ENCODE measurements around the gene ZNF33A. TPM values are rescaled to one million over a fixed set of nuclear protein-coding genes. Genes with fewer than 3 reads are reported as not detected.
A peak's percentile ranks its signal among the peaks of the same experiment; 100 is the strongest.
"Not testable (repeated sequence)": the region's sequence is repeated elsewhere in the genome, so short reads cannot be mapped to it uniquely, and the experiment has no call there.

Gene ZNF33A
- total and polyA plus RNA-seq, 9 donors = 10.4 to 21.7 (median 14.8) TPM

GRCh38 chr10:38093318-38093717, 82.8 kb downstream of the ZNF33A start:
- H3K9me3 ChIP-seq (replicated peaks; ENCODE audit: control insufficient read depth, low read depth, low read length); H3K4me1 ChIP-seq (ENCODE audit: control insufficient read depth, insufficient read depth, low read length); H3K27ac ChIP-seq (ENCODE audit: low read length); DNase-seq; H3K27me3 ChIP-seq (ENCODE audit: control insufficient read depth, insufficient read depth, low read length): not testable (repeated sequence)
- 89% methylated on average over 7 of the region's 15 CpGs for WGBS (ENCODE audit: insufficient coverage)
- Histone ChIP-seq H3K36me3 (ENCODE audit: control insufficient read depth, insufficient read depth, low read length) (peaks cover 21% of the 10 kb centered on the region), H3K4me3 (ENCODE audit: low read length) (peak overlapping the region; percentile 87)

GRCh38 chr10:38093816-38094157, 83.3 kb downstream of the ZNF33A start:
- Histone ChIP-seq H3K4me3 (ENCODE audit: low read length) (peak overlapping the region; percentile 87), H3K4me1 (ENCODE audit: control insufficient read depth, insufficient read depth, low read length) (peaks cover 9% of the 10 kb centered on the region), H3K36me3 (ENCODE audit: control insufficient read depth, insufficient read depth, low read length) (peaks cover 21% of the 10 kb centered on the region), H3K9me3 (replicated peaks; ENCODE audit: control insufficient read depth, low read depth, low read length) (no peaks in the 10 kb centered on the region), H3K27ac (ENCODE audit: low read length) (no peak overlapping the region), H3K27me3 (ENCODE audit: control insufficient read depth, insufficient read depth, low read length) (no peaks in the 10 kb centered on the region)
- no peak for DNase-seq
- 19% methylated on average over 7 of the region's 16 CpGs for WGBS (ENCODE audit: insufficient coverage)

GRCh38 chr10:38094158-38094926, 83.9 kb downstream of the ZNF33A start, which contains the start of gene ZNF37A:
Gene ZNF37A (plus strand): TSS chr10:38094337. CDS start chr10:38096618, 2,281 bp downstream.
- Histone ChIP-seq H3K4me3 (ENCODE audit: low read length) (peak within 1 kb of the TSS; percentile 87), H3K9me3 (replicated peaks; ENCODE audit: control insufficient read depth, low read depth, low read length) (peaks cover 2% of the 10 kb centered on the region), H3K27ac (ENCODE audit: low read length) (peak within 1 kb of the TSS; percentile 86), H3K27me3 (ENCODE audit: control insufficient read depth, insufficient read depth, low read length) (no peaks in the 10 kb centered on the region), H3K36me3 (ENCODE audit: control insufficient read depth, insufficient read depth, low read length) (peaks cover 21% of the 10 kb centered on the region), H3K4me1 (ENCODE audit: control insufficient read depth, insufficient read depth, low read length) (peaks cover 9% of the 10 kb centered on the region)
- peak; percentile 99 for DNase-seq
- WGBS (ENCODE audit: insufficient coverage) = 0% methylated on average over 38 of the region's 59 CpGs

GRCh38 chr10:38094927-38095574, 84.6 kb downstream of the ZNF33A start:
- peak overlapping the region; percentile 86 for H3K27ac ChIP-seq (ENCODE audit: low read length)
- 48% methylated on average over 19 of the region's 21 CpGs for WGBS (ENCODE audit: insufficient coverage)
- peaks cover 3% of the 10 kb centered on the region for H3K9me3 ChIP-seq (replicated peaks; ENCODE audit: control insufficient read depth, low read depth, low read length)
- H3K4me1 ChIP-seq (ENCODE audit: control insufficient read depth, insufficient read depth, low read length) = peaks cover 9% of the 10 kb centered on the region
- H3K27me3 ChIP-seq (ENCODE audit: control insufficient read depth, insufficient read depth, low read length) = no peaks in the 10 kb centered on the region
- DNase-seq = no peak
- peak overlapping the region; percentile 87 for H3K4me3 ChIP-seq (ENCODE audit: low read length)
- H3K36me3 ChIP-seq (ENCODE audit: control insufficient read depth, insufficient read depth, low read length) = peaks cover 21% of the 10 kb centered on the region

- H3K9me3 ChIP-seq (replicated peaks; ENCODE audit: control insufficient read depth, low read depth, low read length) = peaks cover 36% of the 10 kb centered on the region
- H3K27me3 ChIP-seq (ENCODE audit: control insufficient read depth, insufficient read depth, low read length) = no peaks in the 10 kb centered on the region
- no peaks in the 10 kb centered on the region for H3K4me1 ChIP-seq (ENCODE audit: control insufficient read depth, insufficient read depth, low read length)
- no peak for DNase-seq
- WGBS (ENCODE audit: insufficient coverage) = no CpG with 5 or more reads among the region's 1 CpG
- H3K36me3 ChIP-seq (ENCODE audit: control insufficient read depth, insufficient read depth, low read length) = peaks cover 20% of the 10 kb centered on the region
- H3K27ac ChIP-seq (ENCODE audit: low read length) = no peak overlapping the region
- no peak overlapping the region for H3K4me3 ChIP-seq (ENCODE audit: low read length)
Observed at GRCh38 chr10:38102880-38103279, 92.4 kb downstream of the ZNF33A start.

- no peak overlapping the region for H3K27ac ChIP-seq (ENCODE audit: low read length)
- H3K27me3 ChIP-seq (ENCODE audit: control insufficient read depth, insufficient read depth, low read length) = no peaks in the 10 kb centered on the region
- H3K9me3 ChIP-seq (replicated peaks; ENCODE audit: control insufficient read depth, low read depth, low read length) = peaks cover 36% of the 10 kb centered on the region
- H3K36me3 ChIP-seq (ENCODE audit: control insufficient read depth, insufficient read depth, low read length) = peaks cover 20% of the 10 kb centered on the region
- no peak overlapping the region for H3K4me3 ChIP-seq (ENCODE audit: low read length)
- DNase-seq = no peak
- no peaks in the 10 kb centered on the region for H3K4me1 ChIP-seq (ENCODE audit: control insufficient read depth, insufficient read depth, low read length)
- 100% methylated on average over 2 of the region's 3 CpGs for WGBS (ENCODE audit: insufficient coverage)
Observed at GRCh38 chr10:38103756-38104155, 93.3 kb downstream of the ZNF33A start.

GRCh38 chr10:38112159-38112558, 101.7 kb downstream of the ZNF33A start:
- no peak overlapping the region for H3K4me3 ChIP-seq (ENCODE audit: low read length)
- peaks cover 23% of the 10 kb centered on the region for H3K36me3 ChIP-seq (ENCODE audit: control insufficient read depth, insufficient read depth, low read length)
- peaks cover 40% of the 10 kb centered on the region for H3K9me3 ChIP-seq (replicated peaks; ENCODE audit: control insufficient read depth, low read depth, low read length)
- no peak overlapping the region for H3K27ac ChIP-seq (ENCODE audit: low read length)
- 100% methylated on average over 1 of the region's 2 CpGs for WGBS (ENCODE audit: insufficient coverage)
- no peak for DNase-seq
- H3K27me3 ChIP-seq (ENCODE audit: control insufficient read depth, insufficient read depth, low read length) = no peaks in the 10 kb centered on the region
- no peaks in the 10 kb centered on the region for H3K4me1 ChIP-seq (ENCODE audit: control insufficient read depth, insufficient read depth, low read length)

Other genes with a start within 250 kb of the ZNF33A start
- 17.2 TPM for gene ZNF248, start 153.1 kb upstream of the ZNF33A start, total RNA-seq
- 10 to 100 TPM; 14.4 to 20.2 (median 16.9) TPM for gene ZNF248, start 153.1 kb upstream of the ZNF33A start, polyA plus RNA-seq (ENCODE audit: insufficient read depth in 1 of 8, insufficient read length in 8 of 8, low replicate concordance in 1 of 8)
- 15.6 TPM for gene ZNF25, start 34.0 kb upstream of the ZNF33A start, total RNA-seq
- 10 to 100 TPM in 7 of 8 donors, 1 to 10 TPM in 1; 8.8 to 13.5 (median 11.6) TPM for gene ZNF25, start 34.0 kb upstream of the ZNF33A start, polyA plus RNA-seq (ENCODE audit: insufficient read depth in 1 of 8, insufficient read length in 8 of 8, low replicate concordance in 1 of 8)
- gene ZNF37A, start 83.7 kb downstream of the ZNF33A start, total RNA-seq = 12.2 TPM
- gene ZNF37A, start 83.7 kb downstream of the ZNF33A start, polyA plus RNA-seq (ENCODE audit: insufficient read depth in 1 of 8, insufficient read length in 8 of 8, low replicate concordance in 1 of 8) = 10 to 100 TPM in 1 of 8 donors, 1 to 10 TPM in 7; 6.3 to 12.0 (median 8.4) TPM